Measurements from ENCODE around the gene SLC25A41.

The SLC25A41 gene

GRCh38 chr19:6414793-6415590 is 18.6 kb downstream of the SLC25A41 start:
- Histone ChIP-seq H4K91ac (ENCODE audit: low read length) (no peak overlapping the region), H3K36me3 (ENCODE audit: control insufficient read depth in 1 of 2, insufficient read depth in 2 of 2, low read depth in 1 of 2, low read length in 2 of 2) (peaks cover 57 to 80% of the 10 kb centered on the region in 2 experiments), H3K9me3 (ENCODE audit: control insufficient read depth, low read length) (no peaks in the 10 kb centered on the region), H3K18ac (ENCODE audit: low read depth in 1 of 2, low read length in 2 of 2) (no peak overlapping the region), H2AK5ac (ENCODE audit: low read length, severe bottlenecking) (no peak overlapping the region), H4K8ac (ENCODE audit: low read length) (no peak overlapping the region), H3K23ac (ENCODE audit: low read length in 2 of 2) (no peak overlapping the region), H2BK12ac (ENCODE audit: low read length in 2 of 2) (no peak overlapping the region), H3K27me3 (ENCODE audit: control insufficient read depth in 1 of 2, insufficient read depth in 1 of 2, low read length in 2 of 2) (no peaks in the 10 kb centered on the region), H3K79me1 (replicated peaks; ENCODE audit: low read length, poor library complexity, severe bottlenecking) (peaks cover 43% of the 10 kb centered on the region), H2BK120ac (ENCODE audit: low read depth, low read length) (no peak overlapping the region), H3K4me2 (ENCODE audit: low read length, poor library complexity, severe bottlenecking) (no peak overlapping the region), H2BK5ac (ENCODE audit: low read depth, low read length, poor library complexity, severe bottlenecking) (no peak overlapping the region), H3K27ac (ENCODE audit: low read length, poor library complexity, severe bottlenecking) (no peak overlapping the region), H2BK15ac (ENCODE audit: low read depth, poor library complexity, severe bottlenecking) (no peak overlapping the region), H3K14ac (ENCODE audit: low read length in 2 of 2) (no peak overlapping the region), H3K9ac (ENCODE audit: low read length) (no peak overlapping the region), H3K4me3 (ENCODE audit: insufficient read depth in 1 of 2, low read depth in 1 of 2, low read length in 2 of 2) (no peak overlapping the region), H3K4ac (ENCODE audit: low read depth in 1 of 2, low read length in 2 of 2) (no peak overlapping the region), H2AFZ (ENCODE audit: low read depth, low read length) (no peak overlapping the region), H3K4me1 (ENCODE audit: control insufficient read depth, insufficient read depth, low read depth, low read length) (peaks cover 8% of the 10 kb centered on the region)
- 96% methylated on average over 44 of the region's 47 CpGs for WGBS
- DNase-seq = no peak

- Histone ChIP-seq H2BK5ac (ENCODE audit: low read depth, low read length, poor library complexity, severe bottlenecking) (no peak overlapping the region), H3K4me3 (ENCODE audit: insufficient read depth in 1 of 2, low read depth in 1 of 2, low read length in 2 of 2) (no peak overlapping the region), H3K9ac (ENCODE audit: low read length) (no peak overlapping the region), H4K91ac (ENCODE audit: low read length) (no peak overlapping the region), H3K27ac (ENCODE audit: low read length, poor library complexity, severe bottlenecking) (no peak overlapping the region), H3K36me3 (ENCODE audit: control insufficient read depth in 1 of 2, insufficient read depth in 2 of 2, low read depth in 1 of 2, low read length in 2 of 2) (peaks cover 47 to 70% of the 10 kb centered on the region in 2 experiments), H2BK120ac (ENCODE audit: low read depth, low read length) (no peak overlapping the region), H3K18ac (ENCODE audit: low read depth in 1 of 2, low read length in 2 of 2) (no peak overlapping the region), H3K9me3 (ENCODE audit: control insufficient read depth, low read length) (no peaks in the 10 kb centered on the region), H2BK12ac (ENCODE audit: low read length in 2 of 2) (no peak overlapping the region), H4K8ac (ENCODE audit: low read length) (no peak overlapping the region), H3K23ac (ENCODE audit: low read length in 2 of 2) (no peak overlapping the region), H2BK15ac (ENCODE audit: low read depth, poor library complexity, severe bottlenecking) (no peak overlapping the region), H3K4me1 (ENCODE audit: control insufficient read depth, insufficient read depth, low read depth, low read length) (peaks cover 8% of the 10 kb centered on the region), H2AFZ (ENCODE audit: low read depth, low read length) (no peak overlapping the region), H3K4ac (ENCODE audit: low read depth in 1 of 2, low read length in 2 of 2) (no peak overlapping the region), H3K79me1 (replicated peaks; ENCODE audit: low read length, poor library complexity, severe bottlenecking) (peaks cover 43% of the 10 kb centered on the region), H3K27me3 (ENCODE audit: control insufficient read depth in 1 of 2, insufficient read depth in 1 of 2, low read length in 2 of 2) (no peaks in the 10 kb centered on the region), H2AK5ac (ENCODE audit: low read length, severe bottlenecking) (no peak overlapping the region), H3K4me2 (ENCODE audit: low read length, poor library complexity, severe bottlenecking) (no peak overlapping the region), H3K14ac (ENCODE audit: low read length in 2 of 2) (no peak overlapping the region)
- WGBS = 90% methylated on average over 38 of the region's 42 CpGs
- DNase-seq = no peak
Measured at GRCh38 chr19:6413721-6414643, 19.6 kb downstream of the SLC25A41 start.

- no peaks in the 10 kb centered on the region for H3K9me3 ChIP-seq (ENCODE audit: control insufficient read depth, low read length)
- H3K4ac ChIP-seq (ENCODE audit: low read depth in 1 of 2, low read length in 2 of 2) = no peak overlapping the region
- H2BK15ac ChIP-seq (ENCODE audit: low read depth, poor library complexity, severe bottlenecking) = no peak overlapping the region
- no peak overlapping the region for H2AK5ac ChIP-seq (ENCODE audit: low read length, severe bottlenecking)
- no peak overlapping the region for H2BK5ac ChIP-seq (ENCODE audit: low read depth, low read length, poor library complexity, severe bottlenecking)
- no peak overlapping the region for H3K14ac ChIP-seq (ENCODE audit: low read length in 2 of 2)
- no peak overlapping the region for H3K23ac ChIP-seq (ENCODE audit: low read length in 2 of 2)
- no peak overlapping the region for H3K4me2 ChIP-seq (ENCODE audit: low read length, poor library complexity, severe bottlenecking)
- H3K4me3 ChIP-seq (ENCODE audit: insufficient read depth in 1 of 2, low read depth in 1 of 2, low read length in 2 of 2) = no peak overlapping the region
- H3K27me3 ChIP-seq (ENCODE audit: control insufficient read depth in 1 of 2, insufficient read depth in 1 of 2, low read length in 2 of 2) = no peaks in the 10 kb centered on the region
- no peak overlapping the region for H4K91ac ChIP-seq (ENCODE audit: low read length)
- H3K9ac ChIP-seq (ENCODE audit: low read length) = peak overlapping the region; percentile 62
- WGBS = no CpG with 5 or more reads among the region's 10 CpGs
- no peak for DNase-seq
- H2AFZ ChIP-seq (ENCODE audit: low read depth, low read length) = no peak overlapping the region
- H3K36me3 ChIP-seq (ENCODE audit: control insufficient read depth in 1 of 2, insufficient read depth in 2 of 2, low read depth in 1 of 2, low read length in 2 of 2) = peaks cover 40 to 63% of the 10 kb centered on the region in 2 experiments
- H3K18ac ChIP-seq (ENCODE audit: low read depth in 1 of 2, low read length in 2 of 2) = no peak overlapping the region
- H3K79me1 ChIP-seq (replicated peaks; ENCODE audit: low read length, poor library complexity, severe bottlenecking) = peaks cover 40% of the 10 kb centered on the region
- no peak overlapping the region for H2BK120ac ChIP-seq (ENCODE audit: low read depth, low read length)
- peaks cover 8% of the 10 kb centered on the region for H3K4me1 ChIP-seq (ENCODE audit: control insufficient read depth, insufficient read depth, low read depth, low read length)
- H4K8ac ChIP-seq (ENCODE audit: low read length) = no peak overlapping the region
- no peak overlapping the region for H3K27ac ChIP-seq (ENCODE audit: low read length, poor library complexity, severe bottlenecking)
- H2BK12ac ChIP-seq (ENCODE audit: low read length in 2 of 2) = no peak overlapping the region
Measured at GRCh38 chr19:6413291-6413690, 20.3 kb downstream of the SLC25A41 start.
